Measurements from ENCODE around the gene ERVV-1.

- no peak for TF ChIP-seq ARNT (IDR thresholded peaks at IDR 0.05)
- no peak for TF ChIP-seq SP1 (IDR thresholded peaks at IDR 0.05)
- no peak for TF ChIP-seq BHLHE40 (IDR thresholded peaks at IDR 0.05; ENCODE audit: borderline replicate concordance)
- TF ChIP-seq FOXK2 (IDR thresholded peaks at IDR 0.05), result no peak
- TF ChIP-seq LEF1 (IDR thresholded peaks at IDR 0.05; ENCODE audit: borderline replicate concordance), result no peak
- no peak for TF ChIP-seq NFRKB (IDR thresholded peaks at IDR 0.05)
- TF ChIP-seq HDGF (IDR thresholded peaks at IDR 0.05; ENCODE audit: borderline replicate concordance), result no peak
- no peak for TF ChIP-seq ELF4 (IDR thresholded peaks at IDR 0.05)
- no peak for TF ChIP-seq TARDBP (IDR thresholded peaks at IDR 0.05)
- no peak for TF ChIP-seq FOXM1 (IDR thresholded peaks at IDR 0.05; ENCODE audit: borderline replicate concordance)
- no peak for TF ChIP-seq FOXA1 (IDR thresholded peaks at IDR 0.05)
- TF ChIP-seq SUZ12 (IDR thresholded peaks at IDR 0.05), result no peak
Observed at GRCh38 chr19:53002479-53002878, 11.2 kb upstream of the ERVV-1 start.

Data from HEK293T (cell line).